GM19099 (cell line): ENCODE data around the gene NGRN.
A peak's percentile ranks its signal among the peaks of the same experiment; 100 is the strongest.

Experiments used
- POLR2A ChIP-seq: IDR thresholded peaks from 3 replicates; pipeline ENCODE4 v1.6.1; 2011; ENCODE audit warnings: low read depth; ENCODE audit not compliant: insufficient read length; ENCODE audit errors: extremely low read depth

Gene NGRN

GRCh38 chr15:90265271-90266060 lies at the start of gene NGRN:
NGRN (plus strand) TSS chr15:90265672; CDS start chr15:90265713, 41 bp downstream.
- peak; percentile 97 for TF ChIP-seq POLR2A

GRCh38 chr15:90217671-90218394 lies 47.6 kb upstream of the NGRN start:
- no peak for TF ChIP-seq POLR2A

GRCh38 chr15:90219421-90220141 lies 45.9 kb upstream of the NGRN start:
- TF ChIP-seq POLR2A = no peak

GRCh38 chr15:90221246-90221900 lies 44.1 kb upstream of the NGRN start:
- TF ChIP-seq POLR2A = no peak

GRCh38 chr15:90222547-90222946 lies 42.9 kb upstream of the NGRN start:
- TF ChIP-seq POLR2A = no peak

- TF ChIP-seq POLR2A = no peak
Measured at GRCh38 chr15:90223441-90224165, 41.9 kb upstream of the NGRN start.

- TF ChIP-seq POLR2A = no peak
Measured at GRCh38 chr15:90225047-90225446, 40.4 kb upstream of the NGRN start.

- TF ChIP-seq POLR2A = no peak
Measured at GRCh38 chr15:90225504-90226234, 39.8 kb upstream of the NGRN start.

GRCh38 chr15:90227336-90227735 lies 38.1 kb upstream of the NGRN start:
- no peak for TF ChIP-seq POLR2A

GRCh38 chr15:90227816-90228772 lies 37.4 kb upstream of the NGRN start:
- TF ChIP-seq POLR2A = no peak

- no peak for TF ChIP-seq POLR2A
Measured at GRCh38 chr15:90228960-90229359, 36.5 kb upstream of the NGRN start.

GRCh38 chr15:90230071-90230494 lies 35.4 kb upstream of the NGRN start:
- TF ChIP-seq POLR2A = no peak

- no peak for TF ChIP-seq POLR2A
Measured at GRCh38 chr15:90230610-90231009, 34.9 kb upstream of the NGRN start.
